Measurements from ENCODE around the gene CIDEC. TPM values are rescaled to one million over a fixed set of nuclear protein-coding genes. Genes with fewer than 3 reads are reported as not detected.
"Not testable (repeated sequence)": the region's sequence is repeated elsewhere in the genome, so short reads cannot be mapped to it uniquely, and the experiment has no call there.

The CIDEC gene
- total and polyA plus RNA-seq, 2 of the 13 experiments (the other 11 are each of a cell fraction or from before 2014, with no cell fraction given): 2.5 to 10.4 TPM

DNA sequence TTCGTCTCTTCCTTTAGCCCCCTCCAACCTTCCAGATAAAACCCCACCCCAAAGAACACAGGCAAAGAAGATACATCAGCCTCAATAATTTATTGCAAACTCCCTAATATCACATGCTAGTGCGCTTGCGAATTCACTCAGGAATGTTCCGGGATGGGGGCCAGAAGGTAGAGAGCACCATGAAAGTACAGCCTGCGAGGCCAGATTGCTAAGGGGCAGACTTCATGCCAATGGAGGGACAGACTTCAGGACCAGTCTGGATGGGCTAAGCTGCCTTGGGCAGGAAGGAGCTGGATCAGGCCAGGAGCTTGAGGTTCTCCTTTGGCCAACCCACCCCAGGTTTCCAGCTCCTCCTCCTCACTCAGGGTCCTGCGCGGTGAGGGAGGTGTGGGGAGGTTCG lies 13.4 kb downstream of the CIDEC start (continued):
- TF ChIP-seq, protein P1, sequence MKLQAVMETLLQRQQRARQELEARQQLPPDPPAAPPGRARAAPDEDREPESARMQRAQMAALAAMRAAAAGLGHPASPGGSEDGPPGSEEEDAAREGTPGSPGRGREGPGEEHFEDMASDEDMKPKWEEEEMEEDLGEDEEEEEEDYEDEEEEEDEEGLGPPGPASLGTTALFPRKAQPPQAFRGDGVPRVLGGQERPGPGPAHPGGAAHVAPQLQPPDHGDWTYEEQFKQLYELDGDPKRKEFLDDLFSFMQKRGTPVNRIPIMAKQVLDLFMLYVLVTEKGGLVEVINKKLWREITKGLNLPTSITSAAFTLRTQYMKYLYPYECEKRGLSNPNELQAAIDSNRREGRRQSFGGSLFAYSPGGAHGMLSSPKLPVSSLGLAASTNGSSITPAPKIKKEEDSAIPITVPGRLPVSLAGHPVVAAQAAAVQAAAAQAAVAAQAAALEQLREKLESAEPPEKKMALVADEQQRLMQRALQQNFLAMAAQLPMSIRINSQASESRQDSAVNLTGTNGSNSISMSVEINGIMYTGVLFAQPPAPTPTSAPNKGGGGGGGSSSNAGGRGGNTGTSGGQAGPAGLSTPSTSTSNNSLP (IDR thresholded peaks at IDR 0.05; ENCODE audit: low read depth, low read length): no peak
- TF ChIP-seq ZMYM4 (CRISPR knock-in tag; IDR thresholded peaks at IDR 0.05): no peak
- TF ChIP-seq ZKSCAN1 (IDR thresholded peaks at IDR 0.05; ENCODE audit: low read length): no peak
- TF ChIP-seq AHR (CRISPR knock-in tag; IDR thresholded peaks at IDR 0.05): no peak

DNA sequence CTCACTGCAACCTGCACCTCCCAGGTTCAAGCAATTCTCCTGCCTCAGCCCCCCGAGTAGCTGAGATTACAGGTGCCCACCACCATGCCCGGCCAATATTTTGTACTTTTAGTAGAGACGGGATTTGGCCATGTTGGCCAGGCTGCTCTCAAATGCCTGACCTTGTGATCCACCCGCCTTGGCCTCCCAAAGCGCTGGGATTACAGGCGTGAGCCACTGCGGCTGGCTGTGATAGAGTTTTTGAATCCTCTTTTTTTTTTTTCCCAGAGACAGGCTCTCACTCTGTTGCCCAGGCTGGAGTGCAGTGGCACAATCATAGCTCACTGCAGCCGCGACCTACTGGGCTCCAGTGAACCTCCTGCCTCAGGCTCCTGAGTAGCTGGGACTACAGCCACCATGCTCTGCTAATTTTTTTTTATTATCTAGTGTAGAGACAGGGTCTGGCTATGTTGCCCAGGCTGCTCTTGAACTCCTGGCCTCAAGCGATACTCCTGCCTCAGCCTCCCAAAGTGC lies 14.9 kb downstream of the CIDEC start:
- H3K27ac ChIP-seq (ENCODE audit: extremely low read length, insufficient read depth, low read length): peak overlapping the region; percentile 83
- not testable (repeated sequence) for FAIRE-seq
- WGBS (ENCODE audit: low lambda C conversion rate): 38% methylated on average over 10 of the region's 10 CpGs
- TF ChIP-seq ZNF121 (CRISPR knock-in tag; IDR thresholded peaks at IDR 0.05) (peak; percentile 60; the same call in 1 of the 2 replicates), YEATS4 (CRISPR knock-in tag; IDR thresholded peaks at IDR 0.05; ENCODE audit: borderline replicate concordance) (0 out of 2 replicates have a peak, but pooled peaks have one; percentile 4), ZBTB20 (CRISPR knock-in tag; IDR thresholded peaks at IDR 0.05; ENCODE audit: borderline replicate concordance, low read depth) (0 out of 2 replicates have a peak, but pooled peaks have one; percentile 33), KDM5B (CRISPR knock-in tag; IDR thresholded peaks at IDR 0.05; ENCODE audit: borderline replicate concordance) (peak; percentile 19; the same call in 1 of the 2 replicates), HOXA3 (CRISPR knock-in tag; IDR thresholded peaks at IDR 0.05) (0 out of 2 replicates have a peak, but pooled peaks have one; percentile 25), ZBTB33 (CRISPR knock-in tag; IDR thresholded peaks at IDR 0.05) (peak; percentile 71), ZFP90 (CRISPR knock-in tag; IDR thresholded peaks at IDR 0.05; ENCODE audit: borderline replicate concordance) (peak; percentile 93; the same call in 1 of the 2 replicates)
- TF ChIP-seq, protein P2, sequence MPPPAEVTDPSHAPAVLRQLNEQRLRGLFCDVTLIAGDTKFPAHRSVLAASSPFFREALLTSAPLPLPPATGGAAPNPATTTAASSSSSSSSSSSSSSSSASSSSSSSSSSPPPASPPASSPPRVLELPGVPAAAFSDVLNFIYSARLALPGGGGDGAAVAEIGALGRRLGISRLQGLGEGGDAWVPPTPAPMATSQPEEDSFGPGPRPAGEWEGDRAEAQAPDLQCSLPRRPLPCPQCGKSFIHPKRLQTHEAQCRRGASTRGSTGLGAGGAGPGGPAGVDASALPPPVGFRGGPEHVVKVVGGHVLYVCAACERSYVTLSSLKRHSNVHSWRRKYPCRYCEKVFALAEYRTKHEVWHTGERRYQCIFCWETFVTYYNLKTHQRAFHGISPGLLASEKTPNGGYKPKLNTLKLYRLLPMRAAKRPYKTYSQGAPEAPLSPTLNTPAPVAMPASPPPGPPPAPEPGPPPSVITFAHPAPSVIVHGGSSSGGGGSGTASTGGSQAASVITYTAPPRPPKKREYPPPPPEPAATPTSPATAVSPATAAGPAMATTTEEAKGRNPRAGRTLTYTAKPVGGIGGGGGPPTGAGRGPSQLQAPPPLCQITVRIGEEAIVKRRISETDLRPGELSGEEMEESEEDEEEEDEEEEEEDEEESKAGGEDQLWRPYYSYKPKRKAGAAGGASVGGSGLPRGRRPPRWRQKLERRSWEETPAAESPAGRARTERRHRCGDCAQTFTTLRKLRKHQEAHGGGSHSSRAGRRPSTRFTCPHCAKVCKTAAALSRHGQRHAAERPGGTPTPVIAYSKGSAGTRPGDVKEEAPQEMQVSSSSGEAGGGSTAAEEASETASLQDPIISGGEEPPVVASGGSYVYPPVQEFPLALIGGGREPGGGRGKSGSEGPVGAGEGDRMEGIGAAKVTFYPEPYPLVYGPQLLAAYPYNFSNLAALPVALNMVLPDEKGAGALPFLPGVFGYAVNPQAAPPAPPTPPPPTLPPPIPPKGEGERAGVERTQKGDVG (CRISPR knock-in tag; IDR thresholded peaks at IDR 0.05; ENCODE audit: borderline replicate concordance): peak; percentile 55; the same call in 1 of the 2 replicates
- TF ChIP-seq, protein P3, sequence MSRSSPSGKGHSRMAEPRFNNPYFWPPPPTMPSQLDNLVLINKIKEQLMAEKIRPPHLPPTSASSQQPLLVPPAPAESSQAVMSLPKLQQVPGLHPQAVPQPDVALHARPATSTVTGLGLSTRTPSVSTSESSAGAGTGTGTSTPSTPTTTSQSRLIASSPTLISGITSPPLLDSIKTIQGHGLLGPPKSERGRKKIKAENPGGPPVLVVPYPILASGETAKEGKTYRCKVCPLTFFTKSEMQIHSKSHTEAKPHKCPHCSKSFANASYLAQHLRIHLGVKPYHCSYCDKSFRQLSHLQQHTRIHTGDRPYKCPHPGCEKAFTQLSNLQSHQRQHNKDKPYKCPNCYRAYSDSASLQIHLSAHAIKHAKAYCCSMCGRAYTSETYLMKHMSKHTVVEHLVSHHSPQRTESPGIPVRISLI (CRISPR knock-in tag; IDR thresholded peaks at IDR 0.05; ENCODE audit: borderline replicate concordance): peak; percentile 28; the same call in 1 of the 2 replicates

More for the DNA sequence above, 14.9 kb downstream of the CIDEC start:
- H2AFZ ChIP-seq (ENCODE audit: low read length); DNase-seq (ENCODE audit: low spot score); CTCF ChIA-PET (ENCODE audit: low intra/inter-chr PET ratio, low total read pairs); BruUV-seq (replicated peaks); ATAC-seq; H3K36me3 ChIP-seq (replicated peaks in 1 of 2; ENCODE audit: control insufficient read depth in 1 of 2, insufficient read depth in 2 of 2, low read length in 2 of 2); in situ Hi-C loops (cut with HindIII; ENCODE audit: extremely low pct_ligation_motif_present, low pct_unique_long_range_greater_than_20kb); H3K79me2 ChIP-seq (ENCODE audit: insufficient read depth, low read length); intact Hi-C loops (cut with micrococcal nuclease; ENCODE audit: unreplicated experiment); H3K27me3 ChIP-seq (ENCODE audit: control insufficient read depth in 1 of 2, insufficient read depth in 2 of 2, low read length in 2 of 2); H3K9me3 ChIP-seq (ENCODE audit: low read length); H4K20me1 ChIP-seq (ENCODE audit: insufficient read depth, low read length): not testable (repeated sequence)
- Histone ChIP-seq H3K4me2 (ENCODE audit: low read depth, low read length) (peak overlapping the region; percentile 94), H3K9ac (ENCODE audit: insufficient read depth, low read depth, low read length) (peak overlapping the region; percentile 68), H3K4me3 (replicated peaks in 1 of 3; ENCODE audit: insufficient read depth in 1 of 3, low read depth in 2 of 3, low read length in 3 of 3) (peak overlapping the region; percentile 48 to 72 (median 58); a peak in 5 of 6 replicates), H3K4me1 (ENCODE audit: insufficient read depth, low read length) (peaks cover 45% of the 10 kb centered on the region)
- POLR2A ChIA-PET: interaction anchor here (0.9 to 6.6 kb wide), 15 partner anchors 10 to 161 kb away, joined by 3 to 153 read pairs (median 9); partner anchors contain the start of genes ARPC4, CIDEC, CRELD1 and FANCD2

Data from HepG2 (cell line).